SK-N-SH (cell line): ENCODE measurements around the gene RBL1.

Experiments
- CHD2 ChIP-seq: fragments of 150-350 bp; IDR thresholded peaks from 2 replicates; pipeline ENCODE4 v1.6.1; 2018; ENCODE audit warnings: low read length; ENCODE audit not compliant: partially characterized antibody
- CTCF ChIP-seq: fragments of 200-600 bp; sonication (generic); IDR thresholded peaks from 2 replicates; pipeline ENCODE4 v1.6.1; 2017; ENCODE audit warnings: antibody characterized with exemption, mild to moderate bottlenecking, moderate library complexity
- EP300 ChIP-seq, 2 experiments: IDR thresholded peaks; 2 replicates each; pipeline versions ENCODE4 v1.4.0 to v1.6.1; 2012; ENCODE audit warnings: borderline replicate concordance in 1 of 2, low read depth in 1 of 2, low read length in 1 of 2
- EZH2phosphoT487 ChIP-seq: fragments of 200-600 bp; sonication (generic); IDR thresholded peaks from 2 replicates; pipeline ENCODE4 v1.6.1; 2017; ENCODE audit warnings: low read depth, mixed run types, mild to moderate bottlenecking, antibody characterized with exemption, moderate library complexity, borderline replicate concordance
- FOSL2 ChIP-seq: IDR thresholded peaks from 2 replicates; pipeline ENCODE4 v1.4.0; 2012; ENCODE audit warnings: low read depth, mild to moderate bottlenecking, moderate library complexity, borderline replicate concordance
- FOXM1 ChIP-seq: IDR thresholded peaks from 2 replicates; pipeline ENCODE4 v1.4.0; 2012; ENCODE audit warnings: low read depth, mild to moderate bottlenecking
- MXI1 ChIP-seq: IDR thresholded peaks from 2 replicates; pipeline ENCODE4 v1.6.1; 2012; ENCODE audit warnings: mild to moderate bottlenecking, low read depth, low read length, improper control_type of control experiment
- PBX3 ChIP-seq: IDR thresholded peaks from 2 replicates; pipeline ENCODE4; 2012
- POLR2AphosphoS5 ChIP-seq: IDR thresholded peaks from 2 replicates; pipeline ENCODE4 v1.6.1; 2012; ENCODE audit warnings: low read depth, low read length
- RAD21 ChIP-seq: IDR thresholded peaks from 2 replicates; pipeline ENCODE4 v1.6.1; 2012; ENCODE audit warnings: mild to moderate bottlenecking, low read length
- TAF1 ChIP-seq: IDR thresholded peaks from 2 replicates; pipeline ENCODE4 v1.6.1; 2012; ENCODE audit warnings: low read depth, mild to moderate bottlenecking, low read length, moderate library complexity, borderline replicate concordance
- TEAD4 ChIP-seq: IDR thresholded peaks from 2 replicates; pipeline ENCODE4 v1.4.0; 2012; ENCODE audit warnings: mild to moderate bottlenecking, borderline replicate concordance; ENCODE audit not compliant: insufficient read depth
- YY1 ChIP-seq: IDR thresholded peaks from 2 replicates; pipeline ENCODE4 v1.4.0; 2012; ENCODE audit warnings: low read depth, mild to moderate bottlenecking

GRCh38 chr20:36950414-36951197 is 145.2 kb downstream of the RBL1 start:
- TF ChIP-seq CTCF = no peak
- no peak for TF ChIP-seq POLR2AphosphoS5
- no peak for TF ChIP-seq FOSL2
- TF ChIP-seq TAF1 = no peak
- TF ChIP-seq TEAD4 = no peak
- no peak for TF ChIP-seq FOXM1
- no peak for TF ChIP-seq CHD2
- no peak for TF ChIP-seq MXI1
- TF ChIP-seq EZH2phosphoT487 = no peak
- no peak for TF ChIP-seq EP300 (IDR thresholded peaks at IDR 0.05; ENCODE audit: borderline replicate concordance in 1 of 2, low read depth in 1 of 2, low read length in 1 of 2)
- TF ChIP-seq PBX3 = no peak
- no peak for TF ChIP-seq YY1
- TF ChIP-seq RAD21 = no peak
